ENCODE measurements around the gene NSG1. TPM values are rescaled to one million over a fixed set of nuclear protein-coding genes. Genes with fewer than 3 reads are reported as not detected.

The NSG1 gene
- total RNA-seq, 3 donors from 2014 or later: 0.48 to 7.3 (median 6.2) TPM

DNA sequence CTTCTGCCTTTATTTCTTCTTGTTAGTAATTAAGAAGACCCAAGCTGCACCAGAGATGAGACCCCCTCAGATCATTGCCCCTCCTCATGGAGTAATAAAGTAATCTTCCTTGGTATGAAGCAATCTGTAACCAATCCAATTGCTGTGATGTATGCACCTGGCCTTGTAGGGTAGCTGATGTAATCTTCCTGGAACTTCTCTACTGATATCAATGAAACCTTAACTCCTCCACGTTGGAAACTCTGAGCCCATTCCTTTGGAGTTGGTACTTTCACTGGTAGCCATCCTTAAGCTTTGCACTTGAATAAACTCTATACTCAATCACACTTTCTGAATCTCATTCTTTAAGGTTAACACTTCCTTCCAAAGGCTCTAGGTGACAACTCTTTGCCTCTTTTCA lies 31.6 kb upstream of the NSG1 start:
- intact Hi-C loops (cut with DNase I; ENCODE audit: low total_unique reads): no loop called here
- Histone ChIP-seq H3K9me3 (no peaks in the 10 kb centered on the region), H3K4me3 (no peak overlapping the region), H3K27ac (no peak overlapping the region), H3K27me3 (peaks cover 0 to 21% of the 10 kb centered on the region in 2 donors), H3K36me3 (no peaks in the 10 kb centered on the region), H3K4me1 (no peaks in the 10 kb centered on the region)
- no peak for DNase-seq (ENCODE audit: low spot score in 2 of 2)
- TF ChIP-seq, protein P1, sequence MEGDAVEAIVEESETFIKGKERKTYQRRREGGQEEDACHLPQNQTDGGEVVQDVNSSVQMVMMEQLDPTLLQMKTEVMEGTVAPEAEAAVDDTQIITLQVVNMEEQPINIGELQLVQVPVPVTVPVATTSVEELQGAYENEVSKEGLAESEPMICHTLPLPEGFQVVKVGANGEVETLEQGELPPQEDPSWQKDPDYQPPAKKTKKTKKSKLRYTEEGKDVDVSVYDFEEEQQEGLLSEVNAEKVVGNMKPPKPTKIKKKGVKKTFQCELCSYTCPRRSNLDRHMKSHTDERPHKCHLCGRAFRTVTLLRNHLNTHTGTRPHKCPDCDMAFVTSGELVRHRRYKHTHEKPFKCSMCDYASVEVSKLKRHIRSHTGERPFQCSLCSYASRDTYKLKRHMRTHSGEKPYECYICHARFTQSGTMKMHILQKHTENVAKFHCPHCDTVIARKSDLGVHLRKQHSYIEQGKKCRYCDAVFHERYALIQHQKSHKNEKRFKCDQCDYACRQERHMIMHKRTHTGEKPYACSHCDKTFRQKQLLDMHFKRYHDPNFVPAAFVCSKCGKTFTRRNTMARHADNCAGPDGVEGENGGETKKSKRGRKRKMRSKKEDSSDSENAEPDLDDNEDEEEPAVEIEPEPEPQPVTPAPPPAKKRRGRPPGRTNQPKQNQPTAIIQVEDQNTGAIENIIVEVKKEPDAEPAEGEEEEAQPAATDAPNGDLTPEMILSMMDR (IDR thresholded peaks at IDR 0.05): no peak

DNA sequence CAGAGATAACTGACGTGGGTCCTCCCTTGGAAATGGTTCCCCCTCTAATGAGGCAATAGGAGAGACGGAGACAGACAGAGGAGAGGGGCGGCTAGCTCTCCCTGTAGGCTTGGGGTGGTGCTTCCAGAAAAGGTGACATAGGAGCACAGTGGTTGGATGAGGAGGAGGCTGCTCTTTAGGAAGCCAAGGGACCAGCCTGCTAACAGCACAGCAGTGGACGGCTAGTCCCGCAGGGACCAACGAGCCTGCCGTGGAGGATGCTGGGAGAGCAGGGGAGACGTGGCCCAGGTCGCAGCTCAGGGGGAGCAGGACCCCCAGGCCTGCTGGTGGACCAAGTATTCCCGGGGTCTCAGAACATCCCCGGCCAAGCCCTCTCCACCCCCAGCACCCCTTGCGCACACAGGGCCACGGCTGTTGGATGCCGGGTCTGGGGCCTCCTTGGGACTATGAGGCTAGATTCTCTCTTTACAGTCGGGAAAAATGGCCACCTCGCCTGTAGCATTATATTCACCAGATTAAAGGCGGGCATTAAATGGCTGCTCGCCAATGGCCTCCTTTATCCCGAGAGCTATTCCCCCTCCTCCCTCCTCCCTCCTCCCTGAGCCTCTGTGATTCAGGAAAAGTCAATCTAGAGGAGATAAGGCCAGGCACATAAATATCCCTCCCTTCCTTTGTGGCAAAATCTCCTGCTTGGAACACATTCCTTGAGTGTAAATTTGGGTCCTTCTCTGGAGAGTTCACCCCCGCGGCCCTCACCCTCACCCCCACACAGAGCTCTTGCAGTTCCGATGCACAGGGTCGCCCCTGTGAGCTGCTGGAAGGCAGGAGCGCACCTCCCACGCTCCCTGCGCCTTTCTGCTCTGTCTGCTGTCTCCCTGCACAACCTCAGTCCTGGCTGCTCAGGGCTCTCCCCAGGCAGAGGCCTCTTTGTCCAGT lies 30.5 kb upstream of the NSG1 start:
- Histone ChIP-seq H3K36me3 (no peaks in the 10 kb centered on the region), H3K27ac (no peak overlapping the region), H3K4me3 (no peak overlapping the region), H3K27me3 (peaks cover 0 to 21% of the 10 kb centered on the region in 2 donors), H3K4me1 (no peaks in the 10 kb centered on the region), H3K9me3 (no peaks in the 10 kb centered on the region)
- DNase-seq (ENCODE audit: low spot score in 2 of 2): no peak
- TF ChIP-seq, protein P1 (IDR thresholded peaks at IDR 0.05): no peak
- no peak for TF ChIP-seq POLR2A (IDR thresholded peaks at IDR 0.05)
- no peak for TF ChIP-seq POLR2AphosphoS5 (IDR thresholded peaks at IDR 0.05)
- intact Hi-C loops (cut with DNase I; ENCODE audit: low total_unique reads): no loop called here

DNA sequence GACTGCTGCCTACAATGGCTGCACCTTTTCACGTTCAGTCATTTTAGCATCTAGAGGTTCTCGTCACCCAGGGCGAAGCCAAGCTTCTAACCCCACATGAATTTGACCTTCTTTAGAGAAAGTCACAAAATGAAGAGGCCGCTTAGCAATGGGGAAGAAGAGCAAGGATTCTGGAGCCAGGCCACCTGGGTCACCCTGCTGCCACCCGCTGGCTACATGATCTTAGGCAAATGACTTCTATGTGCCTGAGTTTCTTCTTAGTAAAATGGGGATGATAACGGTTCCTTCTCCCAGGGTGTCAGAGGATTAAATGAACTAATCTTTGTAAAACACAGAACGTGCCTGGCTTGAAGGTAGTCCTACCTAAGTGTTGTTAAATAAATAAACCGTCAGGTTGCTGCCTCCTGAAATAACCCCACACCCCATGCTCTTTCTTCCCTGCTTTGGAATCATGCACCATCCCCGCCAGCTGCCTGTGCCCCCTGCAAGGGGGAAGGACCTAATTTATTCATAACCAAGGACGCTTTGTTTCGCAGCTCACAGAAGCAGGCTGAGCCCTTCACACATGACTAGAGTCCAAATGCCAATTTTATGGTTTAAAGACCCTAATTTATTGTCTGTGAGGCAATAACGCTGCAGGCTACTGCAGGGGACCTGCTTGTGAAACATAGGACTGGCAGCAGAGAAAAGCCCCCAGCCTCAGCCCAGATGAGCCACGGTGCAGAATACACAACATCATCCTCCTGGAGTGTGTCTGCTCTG lies 28.6 kb upstream of the NSG1 start:
- Histone ChIP-seq H3K36me3 (no peaks in the 10 kb centered on the region), H3K27me3 (peaks cover 0 to 21% of the 10 kb centered on the region in 2 donors), H3K27ac (no peak overlapping the region), H3K9me3 (no peaks in the 10 kb centered on the region), H3K4me3 (no peak overlapping the region), H3K4me1 (no peaks in the 10 kb centered on the region)
- TF ChIP-seq POLR2AphosphoS5 (IDR thresholded peaks at IDR 0.05): no peak
- TF ChIP-seq POLR2A (IDR thresholded peaks at IDR 0.05): no peak
- TF ChIP-seq, protein P1 (IDR thresholded peaks at IDR 0.05): no peak
- intact Hi-C loops (cut with DNase I; ENCODE audit: low total_unique reads): no loop called here
- no peak for DNase-seq (ENCODE audit: low spot score in 2 of 2)

DNA sequence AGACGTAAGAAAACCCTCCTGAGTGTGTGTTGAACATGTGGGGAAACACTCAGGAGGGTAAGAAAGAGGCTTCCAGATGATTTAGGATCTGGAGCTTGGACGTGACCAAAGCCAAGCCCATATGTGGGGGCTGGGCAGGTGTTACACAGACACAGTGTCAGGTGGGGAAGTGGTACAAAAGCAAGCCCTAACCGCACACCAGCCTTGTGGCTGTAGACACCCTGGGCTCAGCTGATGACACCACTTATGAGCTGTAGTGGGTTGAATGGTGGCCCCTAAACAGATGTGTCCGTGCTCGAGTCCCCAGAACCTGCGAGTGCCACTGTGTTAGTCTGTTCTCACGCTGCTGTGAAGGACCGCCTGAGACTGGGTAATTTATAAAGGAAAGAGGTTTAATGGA lies 25.0 kb upstream of the NSG1 start:
- H3K27ac ChIP-seq: no peak overlapping the region

More for the DNA sequence above, 25.0 kb upstream of the NSG1 start:
- no peaks in the 10 kb centered on the region for H3K36me3 ChIP-seq
- H3K9me3 ChIP-seq: no peaks in the 10 kb centered on the region
- DNase-seq (ENCODE audit: low spot score in 2 of 2): no peak
- intact Hi-C loops (cut with DNase I; ENCODE audit: low total_unique reads): no loop called here
- peaks cover 0 to 14% of the 10 kb centered on the region in 2 donors for H3K27me3 ChIP-seq
- no peaks in the 10 kb centered on the region for H3K4me1 ChIP-seq
- no peak for TF ChIP-seq POLR2AphosphoS5 (IDR thresholded peaks at IDR 0.05)
- TF ChIP-seq, protein P1 (IDR thresholded peaks at IDR 0.05): no peak
- no peak for TF ChIP-seq POLR2A (IDR thresholded peaks at IDR 0.05)
- no peak overlapping the region for H3K4me3 ChIP-seq
